Nephron progenitor cell (in vitro differentiated cells): ENCODE data around the gene MT2A.
"Not testable (repeated sequence)": the region's sequence is repeated elsewhere in the genome, so short reads cannot be mapped to it uniquely, and the experiment has no call there.

Experiments
- DNase-seq: peaks from one replicate; pipeline ENCODE4 v3.0.0; 2021
- H3K27ac Mint-ChIP-seq: 2 replicates; pipeline ENCODE4 v1.8.0; 2021; ENCODE audit warnings: mild to moderate bottlenecking, moderate library complexity, mixed read lengths
- H3K27me3 Mint-ChIP-seq: 2 replicates; pipeline ENCODE4 v1.8.0; 2021; ENCODE audit warnings: mild to moderate bottlenecking, low read depth, mixed read lengths; ENCODE audit not compliant: poor library complexity
- H3K36me3 Mint-ChIP-seq: 2 replicates; pipeline ENCODE4 v1.8.0; 2021; ENCODE audit warnings: low read depth, mixed read lengths
- H3K4me1 Mint-ChIP-seq: 2 replicates; pipeline ENCODE4 v1.8.0; 2021; ENCODE audit warnings: mixed read lengths
- H3K4me3 Mint-ChIP-seq: 2 replicates; pipeline ENCODE4 v1.8.0; 2021; ENCODE audit warnings: mild to moderate bottlenecking, moderate library complexity, mixed read lengths
- H3K9me3 Mint-ChIP-seq: 2 replicates; pipeline ENCODE4 v1.8.0; 2021; ENCODE audit warnings: mild to moderate bottlenecking, moderate library complexity, mixed read lengths
- TF ChIP-seq, protein P1 (sequence below): fragments of 200-600 bp; sonication (generic); IDR thresholded peaks from 2 replicates; pipeline ENCODE4 v1.5.0; 2021; ENCODE audit warnings: antibody characterized with exemption

The MT2A gene

GRCh38 chr16:56569971-56570370, 38.4 kb upstream of the MT2A start:
- peaks cover 42% of the 10 kb centered on the region for H3K27me3 Mint-ChIP-seq
- H3K36me3 Mint-ChIP-seq, result peaks cover under 1% of the 10 kb centered on the region
- no peak overlapping the region for H3K27ac Mint-ChIP-seq
- H3K4me1 Mint-ChIP-seq, result no peaks in the 10 kb centered on the region
- DNase-seq, result no peak
- no peak overlapping the region for H3K4me3 Mint-ChIP-seq
- H3K9me3 Mint-ChIP-seq, result peaks cover 16% of the 10 kb centered on the region
- TF ChIP-seq, protein P1, sequence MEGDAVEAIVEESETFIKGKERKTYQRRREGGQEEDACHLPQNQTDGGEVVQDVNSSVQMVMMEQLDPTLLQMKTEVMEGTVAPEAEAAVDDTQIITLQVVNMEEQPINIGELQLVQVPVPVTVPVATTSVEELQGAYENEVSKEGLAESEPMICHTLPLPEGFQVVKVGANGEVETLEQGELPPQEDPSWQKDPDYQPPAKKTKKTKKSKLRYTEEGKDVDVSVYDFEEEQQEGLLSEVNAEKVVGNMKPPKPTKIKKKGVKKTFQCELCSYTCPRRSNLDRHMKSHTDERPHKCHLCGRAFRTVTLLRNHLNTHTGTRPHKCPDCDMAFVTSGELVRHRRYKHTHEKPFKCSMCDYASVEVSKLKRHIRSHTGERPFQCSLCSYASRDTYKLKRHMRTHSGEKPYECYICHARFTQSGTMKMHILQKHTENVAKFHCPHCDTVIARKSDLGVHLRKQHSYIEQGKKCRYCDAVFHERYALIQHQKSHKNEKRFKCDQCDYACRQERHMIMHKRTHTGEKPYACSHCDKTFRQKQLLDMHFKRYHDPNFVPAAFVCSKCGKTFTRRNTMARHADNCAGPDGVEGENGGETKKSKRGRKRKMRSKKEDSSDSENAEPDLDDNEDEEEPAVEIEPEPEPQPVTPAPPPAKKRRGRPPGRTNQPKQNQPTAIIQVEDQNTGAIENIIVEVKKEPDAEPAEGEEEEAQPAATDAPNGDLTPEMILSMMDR, result no peak

DNA sequence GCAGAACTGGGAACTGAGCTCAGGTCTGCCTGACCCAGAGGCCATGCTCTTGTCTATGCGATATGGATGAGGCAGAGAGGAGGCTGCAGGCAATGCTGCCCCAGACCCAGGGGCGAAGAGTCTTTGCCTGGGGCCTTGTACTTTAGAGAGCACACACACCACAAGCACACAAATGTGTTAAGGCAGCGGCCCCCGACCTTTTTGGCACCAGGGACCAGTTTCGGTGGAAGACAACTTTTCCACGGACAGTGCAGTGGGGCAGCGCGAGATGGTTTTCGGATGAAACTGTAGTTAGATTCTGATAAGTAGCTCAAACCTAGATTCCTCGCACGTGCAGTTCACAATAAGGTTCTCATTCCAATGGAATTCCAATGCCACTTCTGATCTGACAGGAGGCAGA, 36.9 kb upstream of the MT2A start:
- Mint-ChIP-seq H3K4me1 (no peaks in the 10 kb centered on the region), H3K27ac (no peak overlapping the region), H3K9me3 (peaks cover 26% of the 10 kb centered on the region), H3K36me3 (peaks cover 5% of the 10 kb centered on the region), H3K4me3 (no peak overlapping the region), H3K27me3 (peaks cover 41% of the 10 kb centered on the region)
- DNase-seq, result no peak
- TF ChIP-seq, protein P1, result no peak

- TF ChIP-seq, protein P1, result no peak
- no peak overlapping the region for H3K4me3 Mint-ChIP-seq
- peaks cover 35% of the 10 kb centered on the region for H3K9me3 Mint-ChIP-seq
- H3K4me1 Mint-ChIP-seq, result no peaks in the 10 kb centered on the region
- no peak overlapping the region for H3K27ac Mint-ChIP-seq
- H3K36me3 Mint-ChIP-seq, result peaks cover 9% of the 10 kb centered on the region
- peaks cover 29% of the 10 kb centered on the region for H3K27me3 Mint-ChIP-seq
- no peak for DNase-seq
Observed at GRCh38 chr16:56574625-56575024, 33.8 kb upstream of the MT2A start.

- peaks cover 35% of the 10 kb centered on the region for H3K9me3 Mint-ChIP-seq
- TF ChIP-seq, protein P1, result peak; percentile 48
- no peaks in the 10 kb centered on the region for H3K4me1 Mint-ChIP-seq
- H3K27me3 Mint-ChIP-seq, result peaks cover 26% of the 10 kb centered on the region
- no peak overlapping the region for H3K27ac Mint-ChIP-seq
- DNase-seq, result peak; percentile 63
- H3K4me3 Mint-ChIP-seq, result no peak overlapping the region
- peaks cover 9% of the 10 kb centered on the region for H3K36me3 Mint-ChIP-seq
Observed at GRCh38 chr16:56576585-56577299, 31.6 kb upstream of the MT2A start.

GRCh38 chr16:56577300-56577625, 31.1 kb upstream of the MT2A start:
- peaks cover 9% of the 10 kb centered on the region for H3K36me3 Mint-ChIP-seq
- H3K9me3 Mint-ChIP-seq, result peaks cover 35% of the 10 kb centered on the region
- H3K4me1 Mint-ChIP-seq, result no peaks in the 10 kb centered on the region
- H3K27me3 Mint-ChIP-seq, result peaks cover 31% of the 10 kb centered on the region
- H3K27ac Mint-ChIP-seq, result no peak overlapping the region
- TF ChIP-seq, protein P1, result no peak
- DNase-seq, result no peak
- no peak overlapping the region for H3K4me3 Mint-ChIP-seq

DNA sequence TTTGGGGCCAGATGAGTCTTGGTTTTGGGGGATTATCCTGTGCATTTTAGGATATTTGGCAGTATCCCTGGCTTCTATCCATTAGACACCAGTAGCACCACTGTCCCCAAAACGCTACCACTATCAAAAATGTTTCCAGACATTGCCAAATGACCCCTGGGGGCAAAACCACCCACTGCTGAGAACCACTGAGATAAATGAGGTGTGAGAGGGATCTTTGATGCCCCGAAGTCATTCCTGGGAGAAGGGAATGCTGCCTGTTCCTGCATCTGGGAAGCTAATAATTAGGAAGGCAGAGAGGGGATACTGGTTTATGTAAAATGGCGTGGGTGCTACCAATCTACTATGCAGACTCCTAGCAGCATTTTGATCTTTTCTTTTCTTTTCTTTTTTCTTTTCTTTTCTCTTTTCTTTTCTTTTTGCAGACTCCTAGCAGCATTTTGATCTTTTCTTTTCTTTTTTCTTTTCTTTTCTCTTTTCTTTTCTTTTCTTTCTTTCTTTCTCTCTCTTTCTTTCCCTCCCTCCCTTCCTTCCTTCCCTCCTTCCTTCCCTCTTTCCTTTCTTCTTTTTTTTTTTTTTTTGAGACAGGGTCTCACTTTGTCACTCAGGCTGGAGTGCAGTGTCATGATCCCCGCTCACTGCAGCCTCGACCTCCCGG, 27.9 kb upstream of the MT2A start:
- DNase-seq, result no peak
- H3K4me1 Mint-ChIP-seq, result no peaks in the 10 kb centered on the region
- peaks cover 14% of the 10 kb centered on the region for H3K9me3 Mint-ChIP-seq
- no peak overlapping the region for H3K27ac Mint-ChIP-seq
- H3K36me3 Mint-ChIP-seq, result peaks cover 4% of the 10 kb centered on the region
- H3K27me3 Mint-ChIP-seq, result peaks cover 55% of the 10 kb centered on the region
- H3K4me3 Mint-ChIP-seq, result no peak overlapping the region
- TF ChIP-seq, protein P1, result no peak

GRCh38 chr16:56582911-56583310, 25.5 kb upstream of the MT2A start:
- not testable (repeated sequence) for H3K36me3 Mint-ChIP-seq, H3K27ac Mint-ChIP-seq, DNase-seq, H3K9me3 Mint-ChIP-seq, H3K4me1 Mint-ChIP-seq, H3K4me3 Mint-ChIP-seq
- peaks cover 78% of the 10 kb centered on the region for H3K27me3 Mint-ChIP-seq
